T-helper 1 cell treated with Interleukin-12 subunit alpha and Interleukin-12 subunit beta and Interleukin-4 antibody, amounts not matched to agents 30 μg/mL and 1 μg/mL, for 36 hours (primary cell): ENCODE results near the gene THY1.
"Not testable (repeated sequence)": the region's sequence is repeated elsewhere in the genome, so short reads cannot be mapped to it uniquely, and the experiment has no call there.

ENCODE experiments used
- H3K27ac Mint-ChIP-seq: one replicate; pipeline ENCODE4 v1.8.0; 2021; ENCODE audit warnings: mild to moderate bottlenecking, mixed read lengths
- H3K27me3 Mint-ChIP-seq: one replicate; pipeline ENCODE4 v1.8.0; 2021; ENCODE audit warnings: low read depth, mixed read lengths
- H3K36me3 Mint-ChIP-seq: one replicate; pipeline ENCODE4 v1.8.0; 2021; ENCODE audit warnings: low read depth, mixed read lengths
- H3K4me1 Mint-ChIP-seq: one replicate; pipeline ENCODE4 v1.8.0; 2021; ENCODE audit warnings: low read depth, mixed read lengths
- H3K4me3 Mint-ChIP-seq: one replicate; pipeline ENCODE4 v1.8.0; 2021; ENCODE audit warnings: mild to moderate bottlenecking, moderate library complexity, mixed read lengths
- H3K9me3 Mint-ChIP-seq: one replicate; pipeline ENCODE4 v1.8.0; 2021; ENCODE audit warnings: mixed read lengths

Gene THY1

GRCh38 chr11:119397740-119398139 is 25.2 kb downstream of the THY1 start:
- Mint-ChIP-seq H3K4me3 (no peak overlapping the region), H3K9me3 (peaks cover 29% of the 10 kb centered on the region), H3K36me3 (peaks cover 2% of the 10 kb centered on the region), H3K27ac (no peak overlapping the region), H3K27me3 (peaks cover 37% of the 10 kb centered on the region), H3K4me1 (no peaks in the 10 kb centered on the region)

GRCh38 chr11:119396835-119397234 is 26.1 kb downstream of the THY1 start:
- peaks cover 28% of the 10 kb centered on the region for H3K9me3 Mint-ChIP-seq
- peaks cover 2% of the 10 kb centered on the region for H3K36me3 Mint-ChIP-seq
- H3K27me3 Mint-ChIP-seq = peaks cover 33% of the 10 kb centered on the region
- H3K4me1 Mint-ChIP-seq = no peaks in the 10 kb centered on the region
- no peak overlapping the region for H3K27ac Mint-ChIP-seq
- H3K4me3 Mint-ChIP-seq = no peak overlapping the region

- no peaks in the 10 kb centered on the region for H3K36me3 Mint-ChIP-seq
These were observed 31.7 kb downstream of the THY1 start for GRCh38 chr11:119391275-119391674.

GRCh38 chr11:119389611-119390254 is 33.2 kb downstream of the THY1 start:
- Mint-ChIP-seq H3K27ac (no peak overlapping the region), H3K27me3 (peaks cover 17% of the 10 kb centered on the region), H3K9me3 (no peaks in the 10 kb centered on the region), H3K4me1 (no peaks in the 10 kb centered on the region), H3K4me3 (no peak overlapping the region), H3K36me3 (no peaks in the 10 kb centered on the region)

More at GRCh38 chr11:119391275-119391674, 31.7 kb downstream of the THY1 start:
- H3K9me3 Mint-ChIP-seq = no peaks in the 10 kb centered on the region
- no peaks in the 10 kb centered on the region for H3K4me1 Mint-ChIP-seq
- no peak overlapping the region for H3K4me3 Mint-ChIP-seq
- no peak overlapping the region for H3K27ac Mint-ChIP-seq
- H3K27me3 Mint-ChIP-seq = peaks cover 24% of the 10 kb centered on the region

GRCh38 chr11:119388103-119388502 is 34.9 kb downstream of the THY1 start:
- H3K4me3 Mint-ChIP-seq = no peak overlapping the region
- no peaks in the 10 kb centered on the region for H3K4me1 Mint-ChIP-seq
- H3K27ac Mint-ChIP-seq = no peak overlapping the region
- no peaks in the 10 kb centered on the region for H3K9me3 Mint-ChIP-seq
- no peaks in the 10 kb centered on the region for H3K36me3 Mint-ChIP-seq
- H3K27me3 Mint-ChIP-seq = peaks cover 12% of the 10 kb centered on the region

- Mint-ChIP-seq H3K27me3 (peaks cover 8% of the 10 kb centered on the region), H3K9me3 (no peaks in the 10 kb centered on the region), H3K27ac (no peak overlapping the region), H3K36me3 (no peaks in the 10 kb centered on the region), H3K4me3 (no peak overlapping the region), H3K4me1 (no peaks in the 10 kb centered on the region)
These were observed 38.6 kb downstream of the THY1 start for GRCh38 chr11:119384332-119384731.

- not testable (repeated sequence) for H3K27ac Mint-ChIP-seq, H3K4me3 Mint-ChIP-seq, H3K4me1 Mint-ChIP-seq, H3K9me3 Mint-ChIP-seq, H3K27me3 Mint-ChIP-seq, H3K36me3 Mint-ChIP-seq
These were observed 40.5 kb downstream of the THY1 start for GRCh38 chr11:119382513-119382912.

- H3K4me3 Mint-ChIP-seq = no peak overlapping the region
- no peaks in the 10 kb centered on the region for H3K4me1 Mint-ChIP-seq
- H3K27me3 Mint-ChIP-seq = peaks cover 8% of the 10 kb centered on the region
- no peaks in the 10 kb centered on the region for H3K36me3 Mint-ChIP-seq
- no peak overlapping the region for H3K27ac Mint-ChIP-seq
- no peaks in the 10 kb centered on the region for H3K9me3 Mint-ChIP-seq
These were observed 40.9 kb downstream of the THY1 start for GRCh38 chr11:119382101-119382500.

- Mint-ChIP-seq H3K27me3 (peaks cover 8% of the 10 kb centered on the region), H3K4me3 (no peak within 1 kb of the TSS), H3K9me3 (no peaks in the 10 kb centered on the region), H3K4me1 (no peaks in the 10 kb centered on the region), H3K36me3 (no peaks in the 10 kb centered on the region), H3K27ac (no peak within 1 kb of the TSS)
These were observed 41.6 kb downstream of the THY1 start, which contains the start of gene USP2 for GRCh38 chr11:119381181-119381988. USP2 (minus strand) TSS chr11:119381690; CDS start chr11:119373480, 8,210 bp downstream.

GRCh38 chr11:119380827-119381180 is 42.2 kb downstream of the THY1 start:
- Mint-ChIP-seq H3K27me3 (peaks cover 8% of the 10 kb centered on the region), H3K4me3 (no peak overlapping the region), H3K9me3 (no peaks in the 10 kb centered on the region), H3K36me3 (no peaks in the 10 kb centered on the region), H3K27ac (no peak overlapping the region), H3K4me1 (no peaks in the 10 kb centered on the region)

GRCh38 chr11:119380160-119380826 is 42.7 kb downstream of the THY1 start:
- Mint-ChIP-seq H3K9me3 (no peaks in the 10 kb centered on the region), H3K27ac (no peak overlapping the region), H3K27me3 (peaks cover 8% of the 10 kb centered on the region), H3K36me3 (no peaks in the 10 kb centered on the region), H3K4me1 (no peaks in the 10 kb centered on the region), H3K4me3 (no peak overlapping the region)

- Mint-ChIP-seq H3K4me3 (no peak overlapping the region), H3K27ac (no peak overlapping the region), H3K27me3 (peaks cover 8% of the 10 kb centered on the region)
These were observed 44.0 kb downstream of the THY1 start for GRCh38 chr11:119378851-119379465.

GRCh38 chr11:119377961-119378667 is 44.9 kb downstream of the THY1 start:
- Mint-ChIP-seq H3K36me3 (no peaks in the 10 kb centered on the region), H3K9me3 (no peaks in the 10 kb centered on the region), H3K27me3 (peaks cover 8% of the 10 kb centered on the region), H3K4me1 (peaks cover 3% of the 10 kb centered on the region), H3K4me3 (no peak overlapping the region), H3K27ac (no peak overlapping the region)

More at GRCh38 chr11:119378851-119379465, 44.0 kb downstream of the THY1 start:
- H3K9me3 Mint-ChIP-seq = no peaks in the 10 kb centered on the region
- no peaks in the 10 kb centered on the region for H3K4me1 Mint-ChIP-seq
- H3K36me3 Mint-ChIP-seq = no peaks in the 10 kb centered on the region
